Measurements from ENCODE around the gene SUPT6H. TPM values are rescaled to one million over a fixed set of nuclear protein-coding genes. Genes with fewer than 3 reads are reported as not detected.

The SUPT6H gene
- total RNA-seq, 2 experiments from 2014 or later: 59.4 to 65.9 TPM

- CTCF ChIA-PET: no interaction called here
Observed at GRCh38 chr17:28682655-28683054, 20.6 kb downstream of the SUPT6H start.

GRCh38 chr17:28684963-28685362 lies 23.0 kb downstream of the SUPT6H start:
- no peak overlapping the region for H3K27ac Mint-ChIP-seq
- ChIA-PET CTCF (no interaction called here), POLR2A (no interaction called here)
- H3K27me3 Mint-ChIP-seq: no peaks in the 10 kb centered on the region
- H3K4me3 Mint-ChIP-seq: no peak overlapping the region
- DNase-seq: no peak
- H3K9me3 Mint-ChIP-seq: no peaks in the 10 kb centered on the region
- intact Hi-C loops (cut with micrococcal nuclease): no loop called here
- H3K4me1 Mint-ChIP-seq (ENCODE audit: low read depth): no peaks in the 10 kb centered on the region
- peaks cover 74% of the 10 kb centered on the region for H3K36me3 Mint-ChIP-seq

More at GRCh38 chr17:28682655-28683054, 20.6 kb downstream of the SUPT6H start:
- H3K4me1 Mint-ChIP-seq (ENCODE audit: low read depth): no peaks in the 10 kb centered on the region
- no peaks in the 10 kb centered on the region for H3K9me3 Mint-ChIP-seq
- POLR2A ChIA-PET: no interaction called here
- no peaks in the 10 kb centered on the region for H3K27me3 Mint-ChIP-seq
- peaks cover 64% of the 10 kb centered on the region for H3K36me3 Mint-ChIP-seq
- H3K4me3 Mint-ChIP-seq: no peak overlapping the region
- no peak for DNase-seq
- H3K27ac Mint-ChIP-seq: no peak overlapping the region
- intact Hi-C loops (cut with micrococcal nuclease): no loop called here

- Mint-ChIP-seq H3K4me1 (ENCODE audit: low read depth) (no peaks in the 10 kb centered on the region), H3K4me3 (no peak overlapping the region), H3K27ac (no peak overlapping the region), H3K36me3 (peaks cover 77% of the 10 kb centered on the region), H3K9me3 (no peaks in the 10 kb centered on the region), H3K27me3 (no peaks in the 10 kb centered on the region)
- no peak for DNase-seq
- CTCF ChIA-PET: no interaction called here
- intact Hi-C loops (cut with micrococcal nuclease): no loop called here
- POLR2A ChIA-PET: no interaction called here
Observed at GRCh38 chr17:28685366-28685765, 23.4 kb downstream of the SUPT6H start.

DNA sequence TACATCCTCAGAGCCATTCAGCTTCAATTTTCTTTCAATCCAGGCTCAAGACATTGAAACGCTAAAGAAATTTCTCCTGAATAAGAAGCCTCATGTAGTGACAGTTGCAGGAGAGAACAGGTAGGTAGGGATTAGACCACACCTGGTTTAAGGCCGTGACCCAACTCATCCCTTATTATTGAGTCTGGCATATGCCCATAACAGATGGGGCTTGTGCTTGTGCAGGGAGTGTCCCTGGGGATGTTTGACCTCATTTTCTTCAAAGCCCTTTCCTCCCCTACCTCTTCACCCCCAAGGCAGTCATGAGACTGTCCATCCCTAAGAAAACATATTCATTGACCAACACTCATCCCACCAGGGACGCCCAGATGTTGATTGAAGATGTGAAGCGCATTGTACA lies 24.3 kb downstream of the SUPT6H start:
- intact Hi-C loops (cut with micrococcal nuclease): no loop called here
- H3K4me3 Mint-ChIP-seq: no peak overlapping the region
- no peaks in the 10 kb centered on the region for H3K9me3 Mint-ChIP-seq
- H3K36me3 Mint-ChIP-seq: peaks cover 75% of the 10 kb centered on the region
- no peak overlapping the region for H3K27ac Mint-ChIP-seq
- no peaks in the 10 kb centered on the region for H3K27me3 Mint-ChIP-seq
- CTCF ChIA-PET: no interaction called here
- no peaks in the 10 kb centered on the region for H3K4me1 Mint-ChIP-seq (ENCODE audit: low read depth)
- DNase-seq: no peak
- POLR2A ChIA-PET: no interaction called here

- CTCF ChIA-PET: interaction anchor here (1.3 kb wide), 1 partner anchor 75 kb away, joined by 6 read pairs; no protein-coding TSS in a partner anchor
- H3K9me3 Mint-ChIP-seq: no peaks in the 10 kb centered on the region
- no peaks in the 10 kb centered on the region for H3K4me1 Mint-ChIP-seq (ENCODE audit: low read depth)
- H3K36me3 Mint-ChIP-seq: peaks cover 65% of the 10 kb centered on the region
- H3K4me3 Mint-ChIP-seq: no peak overlapping the region
- no peak for DNase-seq
- no peaks in the 10 kb centered on the region for H3K27me3 Mint-ChIP-seq
- intact Hi-C loops (cut with micrococcal nuclease): no loop called here
- POLR2A ChIA-PET: no interaction called here
- no peak overlapping the region for H3K27ac Mint-ChIP-seq
Observed at GRCh38 chr17:28688481-28688880, 26.5 kb downstream of the SUPT6H start.

DNA sequence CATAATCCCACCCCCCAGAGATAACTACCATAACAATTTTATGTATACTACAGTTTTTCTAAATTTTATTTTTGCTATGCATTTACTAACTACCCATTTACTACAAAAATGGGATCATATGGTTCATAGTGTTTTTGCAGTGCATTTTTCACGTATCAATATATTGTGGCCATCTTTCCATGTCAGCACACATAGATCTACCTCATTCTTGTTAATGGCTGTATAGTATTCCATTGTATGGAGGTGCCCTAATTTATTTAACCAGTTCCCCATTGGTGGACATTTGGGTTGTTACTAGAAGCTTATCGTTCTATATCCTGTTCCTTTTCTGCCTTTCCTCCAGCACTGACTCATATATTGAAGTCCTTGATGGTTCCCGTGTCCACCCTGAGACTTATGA lies 27.0 kb downstream of the SUPT6H start:
- DNase-seq: no peak
- Mint-ChIP-seq H3K4me3 (no peak overlapping the region), H3K4me1 (ENCODE audit: low read depth) (no peaks in the 10 kb centered on the region), H3K36me3 (peaks cover 65% of the 10 kb centered on the region), H3K9me3 (no peaks in the 10 kb centered on the region), H3K27me3 (no peaks in the 10 kb centered on the region), H3K27ac (no peak overlapping the region)
- ChIA-PET CTCF (interaction anchor here (1.3 kb wide), 1 partner anchor 76 kb away, joined by 6 read pairs; no protein-coding TSS in a partner anchor), POLR2A (no interaction called here)
- intact Hi-C loops (cut with micrococcal nuclease): no loop called here

GRCh38 chr17:28693869-28694268 lies 31.9 kb downstream of the SUPT6H start:
- no peak overlapping the region for H3K27ac Mint-ChIP-seq

DNA sequence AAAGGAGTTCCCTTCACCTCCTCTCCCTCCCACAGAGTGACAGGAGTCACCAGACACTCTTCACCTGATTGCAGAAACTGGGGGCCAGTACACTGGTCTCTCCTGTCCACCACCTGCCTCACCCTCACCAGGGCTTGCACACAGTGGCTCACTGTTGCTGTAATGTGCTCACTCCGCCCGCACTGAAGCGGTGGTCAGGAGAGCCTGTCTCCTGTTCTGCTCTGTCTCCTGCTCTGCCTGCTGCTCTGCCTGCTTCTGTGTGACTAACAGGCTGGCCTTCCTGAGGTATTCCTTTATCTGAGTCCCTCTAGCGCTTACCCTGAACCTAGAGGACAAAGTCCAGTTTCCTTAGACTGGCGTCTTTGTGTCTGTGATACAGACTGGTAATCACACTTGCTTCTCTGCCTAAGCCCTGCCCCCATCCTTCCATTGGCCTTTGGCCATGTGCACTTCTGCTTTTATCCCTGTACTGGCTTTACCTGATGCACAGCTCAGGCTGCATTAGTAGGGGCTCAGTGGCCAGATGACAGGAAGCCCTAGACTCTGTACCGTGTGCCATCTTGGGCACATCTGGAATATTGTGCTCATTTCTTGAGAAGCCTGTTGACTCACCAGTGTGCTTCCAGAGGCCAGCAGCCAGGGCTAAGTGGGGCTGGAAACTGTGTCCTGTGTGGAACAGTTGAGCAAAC lies 36.4 kb downstream of the SUPT6H start:
- H3K36me3 Mint-ChIP-seq: peaks cover 64% of the 10 kb centered on the region
- H3K27ac Mint-ChIP-seq: no peak overlapping the region
- CTCF ChIA-PET: no interaction called here

More at GRCh38 chr17:28693869-28694268, 31.9 kb downstream of the SUPT6H start:
- Mint-ChIP-seq H3K9me3 (no peaks in the 10 kb centered on the region), H3K36me3 (peaks cover 61% of the 10 kb centered on the region), H3K4me3 (no peak overlapping the region), H3K4me1 (ENCODE audit: low read depth) (no peaks in the 10 kb centered on the region), H3K27me3 (no peaks in the 10 kb centered on the region)
- CTCF ChIA-PET: interaction anchor here (0.7 to 2.0 kb wide), 2 partner anchors 47 to 50 kb away, joined by 3 to 7 read pairs; no protein-coding TSS in a partner anchor
- POLR2A ChIA-PET: interaction anchor here (1.2 kb wide), 1 partner anchor 26 kb away, joined by 3 read pairs; the partner anchor contains the start of gene RPL23A
- intact Hi-C loops (cut with micrococcal nuclease): no loop called here
- DNase-seq: no peak

GRCh38 chr17:28700278-28700677 lies 38.3 kb downstream of the SUPT6H start:
- no peaks in the 10 kb centered on the region for H3K9me3 Mint-ChIP-seq
- ChIA-PET POLR2A (no interaction called here), CTCF (no interaction called here)
- H3K27me3 Mint-ChIP-seq: no peaks in the 10 kb centered on the region
- intact Hi-C loops (cut with micrococcal nuclease): no loop called here
- no peak for DNase-seq
- no peak overlapping the region for H3K4me3 Mint-ChIP-seq
- peaks cover 53% of the 10 kb centered on the region for H3K36me3 Mint-ChIP-seq
- no peak overlapping the region for H3K27ac Mint-ChIP-seq
- H3K4me1 Mint-ChIP-seq (ENCODE audit: low read depth): no peaks in the 10 kb centered on the region

More for the DNA sequence above, 36.4 kb downstream of the SUPT6H start:
- H3K4me1 Mint-ChIP-seq (ENCODE audit: low read depth): no peaks in the 10 kb centered on the region
- no peak for DNase-seq
- no peaks in the 10 kb centered on the region for H3K27me3 Mint-ChIP-seq
- POLR2A ChIA-PET: no interaction called here
- no peak overlapping the region for H3K4me3 Mint-ChIP-seq
- no peaks in the 10 kb centered on the region for H3K9me3 Mint-ChIP-seq
- intact Hi-C loops (cut with micrococcal nuclease): no loop called here

DNA sequence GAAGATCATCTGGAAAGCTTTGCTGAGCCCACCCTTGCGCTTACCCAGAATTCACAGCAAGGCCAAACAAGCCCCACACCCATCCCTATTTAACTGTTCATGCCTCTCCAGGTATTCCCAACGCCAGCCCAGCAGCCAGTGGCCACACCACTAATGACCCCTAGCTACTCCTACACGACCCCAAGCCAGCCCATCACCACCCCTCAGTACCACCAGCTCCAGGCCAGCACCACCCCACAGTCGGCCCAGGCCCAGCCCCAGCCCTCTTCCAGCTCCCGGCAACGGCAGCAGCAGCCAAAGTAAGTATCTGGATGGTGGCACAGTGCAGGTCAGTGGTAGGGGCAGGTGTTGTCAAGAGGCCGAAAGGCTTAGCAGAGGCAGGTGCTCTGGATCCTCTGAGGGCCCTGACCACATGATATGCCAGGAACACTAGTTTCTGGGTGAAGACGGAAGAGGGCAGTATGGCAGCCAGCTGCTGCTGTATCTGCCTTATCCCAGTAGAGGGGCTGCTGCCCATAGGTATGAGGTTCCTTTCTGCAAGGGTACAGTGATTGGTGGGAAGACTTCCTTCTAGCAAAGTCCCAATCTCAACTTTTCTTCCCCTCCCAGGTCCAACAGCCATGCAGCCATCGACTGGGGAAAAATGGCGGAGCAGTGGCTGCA lies 39.0 kb downstream of the SUPT6H start:
- intact Hi-C loops (cut with micrococcal nuclease): no loop called here
- ChIA-PET POLR2A (no interaction called here), CTCF (no interaction called here)
- no peak for DNase-seq
- H3K9me3 Mint-ChIP-seq: no peaks in the 10 kb centered on the region
- no peaks in the 10 kb centered on the region for H3K4me1 Mint-ChIP-seq (ENCODE audit: low read depth)
- peaks cover 50% of the 10 kb centered on the region for H3K36me3 Mint-ChIP-seq
- no peaks in the 10 kb centered on the region for H3K27me3 Mint-ChIP-seq
- no peak overlapping the region for H3K27ac Mint-ChIP-seq
- no peak overlapping the region for H3K4me3 Mint-ChIP-seq

- intact Hi-C loops (cut with micrococcal nuclease): no loop called here
- Mint-ChIP-seq H3K27ac (no peak overlapping the region), H3K9me3 (no peaks in the 10 kb centered on the region), H3K27me3 (no peaks in the 10 kb centered on the region), H3K4me3 (no peak overlapping the region), H3K36me3 (peaks cover 41% of the 10 kb centered on the region), H3K4me1 (ENCODE audit: low read depth) (no peaks in the 10 kb centered on the region)
- ChIA-PET CTCF (no interaction called here), POLR2A (interaction anchor here (0.6 to 1.4 kb wide), 4 partner anchors 9 to 103 kb away, joined by 3 to 5 read pairs (median 3); partner anchors contain the start of genes BLTP2 and PROCA1)
- no peak for DNase-seq
Observed at GRCh38 chr17:28702026-28702751, 40.2 kb downstream of the SUPT6H start.

DNA sequence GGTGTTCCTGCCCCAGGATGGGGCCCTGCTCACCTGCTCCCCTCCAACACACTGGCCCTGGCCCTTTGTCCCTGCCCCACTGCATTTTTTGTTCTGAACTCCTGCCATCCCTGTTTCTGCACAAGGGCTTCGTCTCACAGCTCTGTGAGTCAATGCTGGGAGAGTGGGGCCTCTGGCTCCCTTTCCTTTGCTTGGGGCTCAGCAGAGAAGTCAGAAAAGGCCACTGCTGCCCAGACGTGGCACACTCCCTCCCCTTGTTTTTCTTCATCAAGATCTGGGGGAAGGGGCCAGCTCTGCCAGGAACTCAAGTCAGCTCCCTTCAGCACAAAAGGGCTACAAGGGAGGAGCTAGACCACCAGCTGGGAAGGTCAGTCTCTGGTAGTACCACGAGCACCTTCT lies 40.7 kb downstream of the SUPT6H start:
- no peak overlapping the region for H3K27ac Mint-ChIP-seq
- H3K4me3 Mint-ChIP-seq: no peak overlapping the region
- H3K4me1 Mint-ChIP-seq (ENCODE audit: low read depth): no peaks in the 10 kb centered on the region
- ChIA-PET POLR2A (interaction anchor here (0.9 to 1.4 kb wide), 3 partner anchors 9 to 103 kb away, joined by 3 to 5 read pairs (median 3); partner anchors contain the start of genes BLTP2 and PROCA1), CTCF (no interaction called here)
- H3K9me3 Mint-ChIP-seq: no peaks in the 10 kb centered on the region
- peaks cover 36% of the 10 kb centered on the region for H3K36me3 Mint-ChIP-seq
- intact Hi-C loops (cut with micrococcal nuclease): no loop called here
- no peaks in the 10 kb centered on the region for H3K27me3 Mint-ChIP-seq
- no peak for DNase-seq

Data from activated CD4-positive, alpha-beta memory T cell treated with anti-CD3 and anti-CD28 coated beads for 36 hours (primary cell).